C1 segment of cervical spinal cord (tissue), 14 donors: ENCODE data around the gene SLC35C1.
A peak's percentile ranks its signal among the peaks of the same experiment; 100 is the strongest.

Source experiments
- DNase-seq, 14 donors: peaks; one replicate each; lab custom pipeline; 2025; lab: John Stamatoyannopoulos, UW

SLC35C1 gene

DNA sequence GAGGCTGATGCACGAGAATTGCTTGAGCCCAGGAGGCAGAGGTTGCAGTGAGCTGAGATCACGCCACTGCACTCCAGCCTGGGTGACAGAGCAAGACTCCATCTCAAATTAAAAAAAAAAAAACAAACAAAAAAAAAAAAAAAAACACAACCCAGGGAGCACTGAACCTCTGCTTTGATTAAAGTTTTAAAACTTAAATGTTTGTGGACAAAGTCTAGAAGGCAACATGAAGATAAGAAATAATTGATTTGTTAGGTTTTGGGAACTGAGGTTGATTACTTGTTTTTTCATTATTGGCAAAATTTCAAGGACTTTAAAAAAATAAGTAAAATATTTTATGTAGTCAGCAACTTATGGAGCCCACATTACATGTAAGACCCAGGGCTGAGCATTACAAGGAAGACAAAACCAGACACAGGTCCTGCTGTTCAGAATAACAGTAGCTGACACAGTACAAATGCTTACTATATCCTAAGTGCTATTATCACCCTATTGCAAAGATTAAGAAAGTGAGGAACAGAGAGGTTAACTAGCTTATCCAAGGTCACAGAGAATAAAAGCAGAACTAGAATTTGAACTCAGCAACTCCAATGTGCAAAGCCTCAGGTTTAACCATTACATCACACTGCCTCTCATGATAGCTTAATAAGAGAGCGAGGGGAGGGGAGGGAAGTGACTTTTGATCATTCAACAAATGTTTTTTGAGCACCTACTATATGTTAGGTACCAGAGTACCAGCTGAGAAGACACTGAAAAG lies 40.1 kb downstream of the SLC35C1 start:
- DNase-seq: no peak

GRCh38 chr11:45846174-45846675 lies 41.3 kb downstream of the SLC35C1 start:
- DNase-seq: no peak

DNA sequence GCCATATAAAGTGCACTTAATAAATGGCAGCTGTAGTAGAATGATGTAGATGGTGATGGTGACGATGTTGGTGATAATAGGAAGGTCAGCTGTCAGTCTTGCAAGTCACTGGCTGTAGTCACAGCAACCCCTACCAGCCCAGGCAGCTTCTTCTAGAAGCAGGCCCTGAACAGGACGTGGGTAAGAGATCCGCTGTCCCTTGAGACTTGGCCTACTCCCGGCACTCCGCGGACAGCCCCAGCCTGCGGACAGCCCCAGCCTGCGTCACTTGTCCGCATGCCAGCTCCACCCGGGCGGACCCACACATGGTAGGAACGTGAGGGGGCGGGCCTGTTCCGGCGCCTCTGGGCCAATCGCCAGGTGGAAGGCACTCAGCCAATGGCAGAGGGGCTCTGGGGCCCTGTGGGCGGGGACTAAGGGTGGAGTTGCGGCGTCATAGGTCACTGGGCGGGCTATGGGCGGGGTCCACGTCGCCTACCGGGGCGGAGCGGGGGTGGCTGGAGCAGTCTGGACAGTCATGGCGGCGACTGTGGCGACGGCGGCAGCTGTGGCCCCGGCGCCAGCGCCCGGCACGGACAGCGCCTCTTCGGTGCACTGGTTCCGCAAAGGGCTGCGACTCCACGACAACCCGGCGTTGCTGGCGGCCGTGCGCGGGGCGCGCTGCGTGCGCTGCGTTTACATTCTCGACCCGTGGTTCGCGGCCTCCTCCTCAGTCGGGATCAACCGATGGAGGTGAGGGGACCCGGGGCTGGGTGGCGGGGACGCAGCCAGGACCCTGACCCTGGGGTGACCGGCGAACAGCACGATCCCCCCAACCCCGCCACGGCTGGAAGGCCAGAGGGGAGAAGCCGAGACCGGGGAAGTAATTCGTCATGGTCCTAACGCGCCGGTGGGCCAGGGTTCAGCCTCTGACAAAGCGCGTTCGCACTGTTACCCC lies 42.3 kb downstream of the SLC35C1 start, which contains the start of gene CRY2:
TSS of gene CRY2 (plus strand) at position 502 of the 937 bp plus-strand sequence. CDS start at position 518, 16 bp downstream.
- DNase-seq: peak; percentile 87 to 100 (median 99)

DNA sequence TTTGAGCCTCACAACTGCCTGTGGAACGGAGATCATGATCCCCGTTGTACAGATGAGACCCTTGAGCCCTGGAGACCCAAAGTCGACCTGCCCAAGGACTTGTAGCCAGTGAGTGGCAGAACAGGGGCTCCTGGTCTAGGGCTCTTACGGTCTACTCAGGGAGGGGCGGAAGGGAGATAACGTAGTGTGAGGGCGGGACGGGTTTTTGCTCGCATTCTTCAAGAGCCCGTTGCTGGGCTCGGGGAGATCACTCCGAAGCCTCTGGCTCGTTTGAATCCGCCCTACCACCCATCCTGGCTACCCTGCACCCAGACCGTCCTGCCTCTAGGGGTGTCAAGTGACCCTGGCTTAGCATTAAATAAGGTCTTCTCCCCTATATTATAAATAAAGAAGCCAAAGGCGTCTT lies 43.0 kb downstream of the SLC35C1 start:
- DNase-seq: peak in 5 of 14 donors; percentile 37 to 59 (median 52)

DNA sequence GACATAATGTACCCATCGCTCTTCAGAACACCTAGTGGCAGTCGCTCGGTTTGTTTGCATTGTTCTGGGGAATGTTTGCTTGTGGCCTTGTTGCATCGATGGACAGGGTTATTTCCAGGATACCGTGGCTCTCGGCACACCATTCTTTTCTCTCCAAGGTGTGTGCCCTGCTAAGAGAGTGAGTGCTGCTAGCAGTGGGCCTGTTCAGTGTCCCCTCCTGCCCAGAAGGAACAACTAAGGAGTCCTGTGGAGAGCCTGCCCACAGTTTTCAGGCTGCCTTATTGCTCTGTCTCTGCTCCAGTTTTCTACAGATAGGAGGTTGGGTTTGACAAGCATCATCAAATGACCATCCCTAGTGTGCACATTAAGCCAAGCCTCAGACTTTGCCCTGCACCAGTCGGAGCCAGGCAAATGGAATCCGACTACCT lies 43.7 kb downstream of the SLC35C1 start:
- DNase-seq: peak in 1 of 14 donors; percentile 19

DNA sequence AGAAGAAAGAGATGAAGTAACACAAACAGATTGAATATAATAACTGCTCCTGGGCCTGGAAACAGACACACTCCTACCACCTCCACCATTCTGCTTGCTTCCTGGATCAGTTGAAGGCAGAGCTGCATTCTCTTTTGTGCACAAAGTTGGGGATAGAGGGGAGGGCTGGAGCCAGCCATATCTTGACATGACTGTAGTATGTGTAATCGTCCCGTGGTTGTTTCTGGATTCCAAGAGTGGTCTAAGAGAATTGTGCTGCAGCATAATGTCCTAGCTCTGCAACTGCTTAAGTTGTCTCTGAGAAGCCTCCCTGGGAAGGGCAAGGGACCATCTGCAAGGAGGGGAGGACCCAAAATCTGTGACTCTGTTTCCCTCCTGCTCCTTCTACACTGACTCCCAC lies 45.5 kb downstream of the SLC35C1 start:
- no peak for DNase-seq

- peak in 2 of 14 donors; percentile 13 to 20 for DNase-seq
Measured at GRCh38 chr11:45851228-45851627, 46.3 kb downstream of the SLC35C1 start.

GRCh38 chr11:45852018-45852711 lies 47.2 kb downstream of the SLC35C1 start:
- DNase-seq: peak in 7 of 14 donors; percentile 19 to 76 (median 37)

DNA sequence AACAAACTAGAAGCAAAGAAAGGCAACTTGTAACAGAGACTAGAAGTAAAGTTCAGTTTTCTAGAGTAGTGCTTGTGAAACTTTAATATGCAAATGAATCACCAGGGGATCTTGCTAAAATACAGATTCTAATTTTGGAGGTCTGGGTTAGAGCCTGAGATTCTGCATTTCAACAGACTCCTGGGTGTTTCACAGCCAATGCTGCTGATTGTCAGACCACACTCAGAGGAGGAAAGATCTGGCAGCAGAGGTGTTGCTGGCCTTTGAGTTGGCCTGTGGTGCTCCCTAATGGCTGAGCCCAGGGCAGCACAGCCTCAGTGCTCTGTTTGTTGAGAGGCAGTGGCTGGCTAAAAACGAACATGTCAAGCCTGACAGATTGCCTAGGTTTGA lies 47.8 kb downstream of the SLC35C1 start:
- no peak for DNase-seq

DNA sequence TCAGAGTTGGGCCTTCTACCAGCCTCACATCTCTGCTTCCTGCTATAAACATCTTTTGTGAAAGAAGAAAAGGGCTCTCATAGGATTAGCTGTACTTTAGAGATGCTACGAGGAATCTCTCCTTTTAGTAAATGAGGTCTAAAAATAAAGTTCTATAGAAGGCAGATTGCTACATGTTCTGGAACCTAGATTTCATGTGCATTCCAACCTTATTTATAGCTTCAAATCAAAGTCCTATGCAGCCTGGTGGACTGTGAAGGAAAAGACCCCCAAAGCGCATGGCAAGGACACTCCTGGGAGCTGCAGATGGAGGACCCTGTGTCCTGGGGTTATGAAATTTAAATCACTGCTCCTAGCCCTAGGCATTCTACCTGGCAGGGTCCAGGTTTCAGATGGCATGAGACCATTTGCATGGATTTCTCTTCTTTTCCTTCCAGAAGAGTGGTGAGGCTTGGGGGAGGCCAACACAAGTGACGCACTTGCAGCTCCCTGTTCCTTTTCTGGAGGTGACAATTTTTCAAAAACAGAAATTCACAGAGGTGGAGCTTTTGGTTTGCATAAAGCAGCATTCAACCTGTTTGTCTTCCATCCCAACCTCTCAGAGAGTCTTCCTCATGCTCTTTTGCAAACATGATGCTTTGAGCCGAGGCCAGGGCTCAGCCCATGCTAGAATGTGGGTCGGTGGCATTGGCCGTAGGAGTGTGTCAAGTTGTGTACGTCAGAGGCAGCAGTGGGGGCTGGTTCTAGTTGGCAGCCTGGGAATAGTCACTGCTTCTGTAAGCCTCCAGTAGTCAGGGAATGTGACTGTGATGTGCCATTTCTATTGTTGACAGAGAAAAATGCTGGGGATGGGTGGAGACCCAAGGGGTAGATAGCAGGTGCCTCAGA lies 48.6 kb downstream of the SLC35C1 start:
- peak in 2 of 14 donors; percentile 26 to 44 for DNase-seq

DNA sequence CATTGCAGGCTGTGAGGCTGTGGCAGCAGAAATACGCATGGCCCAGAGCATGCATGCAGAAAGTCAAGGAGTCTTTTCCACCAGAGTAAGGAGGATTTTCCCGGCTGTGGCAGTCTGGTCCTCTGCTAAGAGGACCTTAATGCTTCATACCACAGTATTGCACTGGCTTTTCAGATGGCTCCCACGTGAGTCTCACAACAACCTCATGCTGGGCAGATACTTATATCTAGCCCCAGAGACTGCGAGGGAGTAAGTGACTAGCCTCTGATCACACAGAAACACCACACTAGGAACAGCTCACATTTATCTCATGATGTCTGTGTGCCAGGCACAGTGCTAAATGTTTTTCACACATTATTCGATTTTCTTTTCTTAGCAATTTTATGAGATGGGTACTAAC lies 50.4 kb downstream of the SLC35C1 start:
- DNase-seq: no peak

GRCh38 chr11:45856044-45856468 lies 51.1 kb downstream of the SLC35C1 start:
- DNase-seq: no peak

DNA sequence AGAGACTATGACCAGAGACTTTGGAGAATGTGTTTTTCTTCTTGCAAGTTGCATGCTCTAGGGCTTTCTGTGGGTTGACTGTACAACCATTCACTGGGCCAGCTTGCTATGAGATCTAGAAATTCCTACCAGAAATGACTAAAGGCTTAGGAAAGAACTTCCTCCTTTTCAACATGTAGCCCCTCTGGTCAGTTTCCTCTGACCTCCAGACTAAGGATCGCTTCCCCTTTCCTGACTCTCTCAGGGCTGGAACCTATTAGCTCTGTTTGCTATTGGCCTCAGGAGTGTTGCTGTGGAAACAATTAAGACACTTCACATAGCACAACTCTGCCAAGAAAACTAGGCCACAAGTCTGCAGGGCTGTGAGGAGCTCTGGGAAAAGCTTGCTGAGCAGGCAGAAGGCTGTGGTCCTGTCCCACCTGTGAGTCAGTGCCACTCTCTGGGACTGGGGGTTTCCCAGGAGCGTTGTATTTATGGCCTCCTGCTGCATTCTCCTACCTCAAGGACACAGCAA lies 53.1 kb downstream of the SLC35C1 start:
- peak in 8 of 14 donors; percentile 17 to 70 (median 38) for DNase-seq

DNA sequence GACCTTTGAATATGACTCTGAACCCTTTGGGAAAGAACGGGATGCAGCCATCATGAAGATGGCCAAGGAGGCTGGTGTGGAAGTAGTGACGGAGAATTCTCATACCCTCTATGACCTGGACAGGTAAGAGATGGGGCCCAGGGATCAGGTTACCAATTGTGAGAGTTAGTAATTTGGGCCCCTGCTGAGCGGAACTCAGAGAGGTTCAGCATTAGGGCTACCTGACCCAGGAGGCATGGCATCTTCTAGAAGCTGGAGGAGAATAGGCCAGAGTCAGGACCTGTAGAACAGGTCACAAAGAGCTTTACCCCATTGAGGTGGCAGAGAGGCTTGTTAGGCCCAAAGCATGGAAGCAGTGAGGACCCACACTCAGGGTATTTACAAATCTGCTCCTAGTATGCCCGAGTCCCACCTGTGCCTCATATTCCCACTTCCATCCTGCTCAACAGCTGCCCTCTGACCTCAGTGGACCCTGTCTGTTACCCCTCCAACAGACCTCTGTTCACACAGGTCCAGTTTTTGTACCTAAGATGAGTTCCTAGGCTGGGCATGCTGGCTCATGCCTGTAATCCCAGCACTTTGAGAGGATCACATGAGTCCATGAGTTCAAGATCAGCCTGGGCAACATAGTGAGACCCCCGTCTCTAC lies 53.9 kb downstream of the SLC35C1 start:
- no peak for DNase-seq

- DNase-seq: peak in 13 of 14 donors; percentile 20 to 85 (median 69)
Measured at GRCh38 chr11:45859661-45860140, 54.8 kb downstream of the SLC35C1 start.

GRCh38 chr11:45860348-45860747 lies 55.4 kb downstream of the SLC35C1 start:
- DNase-seq: no peak

GRCh38 chr11:45860764-45861510 lies 56.0 kb downstream of the SLC35C1 start:
- peak in 1 of 14 donors; percentile 25 for DNase-seq
